HCT116 (cell line): ENCODE data around the gene XPA. TPM values are rescaled to one million over a fixed set of nuclear protein-coding genes. Genes with fewer than 3 reads are reported as not detected.

Experiments used
- ATAC-seq: fragments of 200-7000 bp; cut with Tn5 transposase; 2 replicates; pipeline ENCODE4 v1.9.1; 2020; ENCODE audit warnings: mild to moderate bottlenecking, moderate library complexity
- BruUV-seq: library from RNA; stranded (reverse); fragments of 400-500 nt; replicated peaks from 2 replicates; lab custom pipeline; 2021; lab: Mats Ljungman, UMichigan
- CTCF ChIA-PET: fragments of 300-600 bp; sonication (Branson Sonifier 250); formaldehyde crosslinking; loops from one replicate; lab custom pipeline; 2021; ENCODE audit warnings: antibody characterized with exemption; lab: Charles Lee
- POLR2A ChIA-PET: fragments of 300-600, 350-600 bp; sonication (Branson Sonifier 250); formaldehyde crosslinking; loops from one replicate; lab custom pipeline; 2021; ENCODE audit warnings: antibody characterized with exemption; lab: Charles Lee
- RAD21 ChIA-PET, 2 experiments: fragments of 300-600 bp; sonication (Branson Sonifier 250); formaldehyde crosslinking; loops; one replicate each; lab custom pipeline; 2023; ENCODE audit warnings: low total read pairs in 2 of 2; ENCODE audit not compliant: uncharacterized antibody in 2 of 2, unreplicated experiment in 2 of 2, low non-redundant PET in 1 of 2; lab: Charles Lee
- DNase-seq: peaks from one replicate; pipeline ENCODE4 v3.0.0-alpha.2; 2010; ENCODE audit warnings: low read depth, low spot score
- H2AFZ ChIP-seq: fragments of 200-600 bp; shearing (Covaris generic), sonication (generic); 2 replicates; pipeline ENCODE4 v1.6.1; 2017; ENCODE audit warnings: low read depth, mixed run types, mixed read lengths, antibody characterized with exemption, low read length; ENCODE audit not compliant: poor library complexity, severe bottlenecking
- H3K27ac ChIP-seq: 2 replicates; pipeline ENCODE4 v1.5.1; 2012; ENCODE audit warnings: low read depth, low read length
- H3K27me3 ChIP-seq: fragments of 200-600 bp; sonication (generic); 2 replicates; pipeline ENCODE4 v1.6.1; 2016; ENCODE audit warnings: mixed run types, low read length, mixed read lengths; ENCODE audit not compliant: insufficient read depth
- H3K36me3 ChIP-seq, 2 experiments: fragments of 200-500 bp in 1 of 2; fragments of 200-600 bp in 1 of 2; sonication (Bioruptor generic) in 1 of 2; sonication (generic) in 1 of 2; 2 replicates each; pipeline versions ENCODE4 v1.5.1 to v1.6.1; 2014 to 2016; ENCODE audit warnings: low read length in 2 of 2, inconsistent platforms in 1 of 2, mixed read lengths in 1 of 2, mixed run types in 1 of 2; ENCODE audit not compliant: insufficient read depth in 2 of 2, control insufficient read depth in 1 of 2
- H3K4me1 ChIP-seq, 2 experiments: fragments of 200-600 bp in 1 of 2; sonication (generic) in 1 of 2; 2 replicates each; pipeline versions ENCODE4 v1.5.1 to v1.6.1; 2012 to 2017; ENCODE audit warnings: low read length in 2 of 2, inconsistent platforms in 1 of 2, mild to moderate bottlenecking in 1 of 2, mixed read lengths in 1 of 2, mixed run types in 1 of 2, moderate library complexity in 1 of 2; ENCODE audit not compliant: insufficient read depth in 2 of 2, control insufficient read depth in 1 of 2
- H3K4me2 ChIP-seq: fragments of 200-600 bp; sonication (generic); 2 replicates; pipeline ENCODE4 v1.6.1; 2017; ENCODE audit warnings: mixed run types, low read length, mixed read lengths
- H3K4me3 ChIP-seq, 2 experiments: fragments of 200-600 bp in 1 of 2; sonication (generic) in 1 of 2; replicated peaks in 1 of 2; 2 replicates each; pipeline ENCODE4 v1.5.1; 2011 to 2016; ENCODE audit warnings: low read length in 2 of 2, control low read depth in 1 of 2, low read depth in 1 of 2, mild to moderate bottlenecking in 1 of 2, mixed read lengths in 1 of 2, mixed run types in 1 of 2
- H3K79me2 ChIP-seq: fragments of 200-600 bp; sonication (generic); 2 replicates; pipeline ENCODE4 v1.6.1; 2017; ENCODE audit warnings: mild to moderate bottlenecking, mixed run types, low read length, moderate library complexity, mixed read lengths; ENCODE audit not compliant: insufficient read depth
- H3K9ac ChIP-seq: fragments of 200-600 bp; sonication (generic); 2 replicates; pipeline ENCODE4 v1.6.1; 2016; ENCODE audit warnings: low read length, mixed read lengths
- H3K9me2 ChIP-seq: fragments of 200-600 bp; sonication (generic), shearing (Covaris generic); 2 replicates; pipeline ENCODE4 v1.6.1; 2017; ENCODE audit warnings: mixed run types, mild to moderate bottlenecking, moderate library complexity; ENCODE audit not compliant: insufficient read depth
- H3K9me3 ChIP-seq, 2 experiments: fragments of 200-500 bp in 1 of 2; fragments of 200-600 bp in 1 of 2; sonication (Bioruptor generic) in 1 of 2; sonication (generic) in 1 of 2; 2 replicates each; pipeline ENCODE4 v1.6.1; 2014 to 2017; ENCODE audit warnings: low read length in 2 of 2, mixed read lengths in 2 of 2, inconsistent platforms in 1 of 2, low read depth in 1 of 2, mild to moderate bottlenecking in 1 of 2, mixed run types in 1 of 2, moderate library complexity in 1 of 2; ENCODE audit not compliant: control insufficient read depth in 1 of 2, insufficient read depth in 1 of 2
- H4K20me1 ChIP-seq: fragments of 200-600 bp; sonication (generic), shearing (Covaris generic); 2 replicates; pipeline ENCODE4 v1.6.1; 2017; ENCODE audit warnings: mixed run types, mild to moderate bottlenecking, moderate library complexity; ENCODE audit not compliant: insufficient read depth
- CEBPB ChIP-seq: IDR thresholded peaks from 2 replicates; pipeline ENCODE4 v1.6.1; 2012; ENCODE audit warnings: low read depth
- CTCF ChIP-seq, 3 experiments: fragments of 200-600 bp in 1 of 3; sonication (generic) in 1 of 3; IDR thresholded peaks in 2 of 3; conservative IDR thresholded peaks in 1 of 3; 2 replicates each; pipeline ENCODE4 v1.5.1; 2012 to 2017; ENCODE audit warnings: low read depth in 2 of 3, low read length in 2 of 3, antibody characterized with exemption in 1 of 3, borderline replicate concordance in 1 of 3, control low read depth in 1 of 3, mild to moderate bottlenecking in 1 of 3, mixed read lengths in 1 of 3, mixed run types in 1 of 3, moderate library complexity in 1 of 3; ENCODE audit not compliant: insufficient read depth in 1 of 3
- EGR1 ChIP-seq: IDR thresholded peaks from 2 replicates; pipeline ENCODE4 v1.6.1; 2012; ENCODE audit warnings: low read depth
- ELF1 ChIP-seq: IDR thresholded peaks from 2 replicates; pipeline ENCODE4 v1.6.1; 2012; ENCODE audit warnings: low read depth, borderline replicate concordance
- EZH2phosphoT487 ChIP-seq: fragments of 200-600 bp; IDR thresholded peaks from 2 replicates; pipeline ENCODE4 v1.6.1; 2018; ENCODE audit warnings: antibody characterized with exemption, borderline replicate concordance
- FOSL1 ChIP-seq: IDR thresholded peaks from 2 replicates; pipeline ENCODE4 v1.6.1; 2012; ENCODE audit warnings: low read depth
- JUND ChIP-seq: IDR thresholded peaks from 2 replicates; pipeline ENCODE4 v1.6.1; 2012
- MAX ChIP-seq: IDR thresholded peaks from 2 replicates; pipeline ENCODE4 v1.6.1; 2012
- POLR2A ChIP-seq: IDR thresholded peaks from 2 replicates; pipeline ENCODE4 v1.7.0; 2011; ENCODE audit warnings: borderline replicate concordance; ENCODE audit not compliant: insufficient read depth, insufficient read length; ENCODE audit errors: extremely low read depth
- RAD21 ChIP-seq: IDR thresholded peaks from 2 replicates; pipeline ENCODE4 v1.6.1; 2012; ENCODE audit warnings: low read depth, mild to moderate bottlenecking
- REST ChIP-seq: IDR thresholded peaks from 2 replicates; pipeline ENCODE4 v1.6.1; 2012; ENCODE audit warnings: low read depth
- SIN3A ChIP-seq: IDR thresholded peaks from 2 replicates; pipeline ENCODE4 v1.6.1; 2012; ENCODE audit warnings: low read depth
- SP1 ChIP-seq: IDR thresholded peaks from 2 replicates; pipeline ENCODE4 v1.6.1; 2012; ENCODE audit warnings: low read depth
- TCF7L2 ChIP-seq: IDR thresholded peaks from 2 replicates; pipeline ENCODE4 v1.7.0; 2011; ENCODE audit warnings: borderline replicate concordance, inconsistent platforms; ENCODE audit not compliant: insufficient read depth, insufficient read length; ENCODE audit errors: extremely low read depth
- ZFX ChIP-seq: fragments of 450-650 bp; IDR thresholded peaks from 2 replicates; pipeline ENCODE4 v1.6.1; 2017
- intact Hi-C: fragments of 100-400 bp; cut with micrococcal nuclease; formaldehyde crosslinking; loops from 2 replicates; pipeline ENCODE4 v1.10.0; 2022
- total RNA-seq: library from RNA; stranded (reverse); gene quantifications from one replicate; pipeline ENCODE4 v1.2.1, GENCODE V29; 2021; ENCODE audit not compliant: unreplicated experiment
- TF ChIP-seq, protein P1 (sequence below): IDR thresholded peaks from 2 replicates; pipeline ENCODE4 v1.6.1; 2012
- TF ChIP-seq, protein P2 (sequence below): IDR thresholded peaks from 2 replicates; pipeline ENCODE4 v1.6.1; 2011; ENCODE audit warnings: mild to moderate bottlenecking, low read length, moderate library complexity; ENCODE audit not compliant: insufficient replicate concordance; ENCODE audit errors: extremely low read depth

Gene XPA
- total RNA-seq, 1 experiment from 2014 or later = 9.3 TPM

- DNase-seq = no peak
- no peak overlapping the region for H3K4me2 ChIP-seq
- ChIA-PET CTCF (no interaction called here), POLR2A (no interaction called here), RAD21 (no interaction called here)
- no peak overlapping the region for H3K27ac ChIP-seq
- H3K36me3 ChIP-seq = no peaks in the 10 kb centered on the region
- BruUV-seq = no TSS peak
- peaks cover 0 to 5% of the 10 kb centered on the region in 2 experiments; a peak in 1 of 4 replicates for H3K4me1 ChIP-seq
- TF ChIP-seq TCF7L2 (no peak), RAD21 (no peak), MAX (no peak), ZFX (no peak), EZH2phosphoT487 (no peak), REST (no peak), SP1 (no peak), EGR1 (no peak), POLR2A (no peak), CEBPB (no peak), CTCF (IDR thresholded peaks at IDR 0.05 in 2 of 3, conservative IDR thresholded peaks at IDR 0.05 in 1 of 3; ENCODE audit: borderline replicate concordance in 1 of 3, insufficient read depth in 1 of 3, low read depth in 2 of 3, low read length in 2 of 3) (no peak), JUND (no peak), SIN3A (no peak), FOSL1 (no peak), ELF1 (no peak)
- TF ChIP-seq, protein P1, sequence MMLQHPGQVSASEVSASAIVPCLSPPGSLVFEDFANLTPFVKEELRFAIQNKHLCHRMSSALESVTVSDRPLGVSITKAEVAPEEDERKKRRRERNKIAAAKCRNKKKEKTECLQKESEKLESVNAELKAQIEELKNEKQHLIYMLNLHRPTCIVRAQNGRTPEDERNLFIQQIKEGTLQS = no peak
- TF ChIP-seq, protein P2, sequence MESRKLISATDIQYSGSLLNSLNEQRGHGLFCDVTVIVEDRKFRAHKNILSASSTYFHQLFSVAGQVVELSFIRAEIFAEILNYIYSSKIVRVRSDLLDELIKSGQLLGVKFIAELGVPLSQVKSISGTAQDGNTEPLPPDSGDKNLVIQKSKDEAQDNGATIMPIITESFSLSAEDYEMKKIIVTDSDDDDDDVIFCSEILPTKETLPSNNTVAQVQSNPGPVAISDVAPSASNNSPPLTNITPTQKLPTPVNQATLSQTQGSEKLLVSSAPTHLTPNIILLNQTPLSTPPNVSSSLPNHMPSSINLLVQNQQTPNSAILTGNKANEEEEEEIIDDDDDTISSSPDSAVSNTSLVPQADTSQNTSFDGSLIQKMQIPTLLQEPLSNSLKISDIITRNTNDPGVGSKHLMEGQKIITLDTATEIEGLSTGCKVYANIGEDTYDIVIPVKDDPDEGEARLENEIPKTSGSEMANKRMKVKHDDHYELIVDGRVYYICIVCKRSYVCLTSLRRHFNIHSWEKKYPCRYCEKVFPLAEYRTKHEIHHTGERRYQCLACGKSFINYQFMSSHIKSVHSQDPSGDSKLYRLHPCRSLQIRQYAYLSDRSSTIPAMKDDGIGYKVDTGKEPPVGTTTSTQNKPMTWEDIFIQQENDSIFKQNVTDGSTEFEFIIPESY = no peak
- H3K9me2 ChIP-seq = no peaks in the 10 kb centered on the region
- no peak overlapping the region for H3K9ac ChIP-seq
- no peaks in the 10 kb centered on the region for H4K20me1 ChIP-seq
- intact Hi-C loops = no loop called here
- no peak overlapping the region for H3K4me3 ChIP-seq
- H3K9me3 ChIP-seq = no peaks in the 10 kb centered on the region
- H2AFZ ChIP-seq = no peak overlapping the region
- no peaks in the 10 kb centered on the region for H3K79me2 ChIP-seq
- no peaks in the 10 kb centered on the region for H3K27me3 ChIP-seq
- no peak for ATAC-seq
Observed at GRCh38 chr9:97735070-97735600, 38.0 kb upstream of the XPA start.
